HCT116 (cell line): ENCODE measurements around the gene PEAK1. TPM values are rescaled to one million over a fixed set of nuclear protein-coding genes. Genes with fewer than 3 reads are reported as not detected.

ENCODE experiments used
- ATAC-seq: fragments of 200-7000 bp; cut with Tn5 transposase; 2 replicates; pipeline ENCODE4 v1.9.1; 2020; ENCODE audit warnings: mild to moderate bottlenecking, moderate library complexity
- BruUV-seq: library from RNA; stranded (reverse); fragments of 400-500 nt; replicated peaks from 2 replicates; lab custom pipeline; 2021; lab: Mats Ljungman, UMichigan
- CTCF ChIA-PET: fragments of 300-600 bp; sonication (Branson Sonifier 250); formaldehyde crosslinking; loops from one replicate; lab custom pipeline; 2021; ENCODE audit warnings: antibody characterized with exemption; lab: Charles Lee
- POLR2A ChIA-PET: fragments of 300-600, 350-600 bp; sonication (Branson Sonifier 250); formaldehyde crosslinking; loops from one replicate; lab custom pipeline; 2021; ENCODE audit warnings: antibody characterized with exemption; lab: Charles Lee
- RAD21 ChIA-PET, 2 experiments: fragments of 300-600 bp; sonication (Branson Sonifier 250); formaldehyde crosslinking; loops; one replicate each; lab custom pipeline; 2023; ENCODE audit warnings: low total read pairs in 2 of 2; ENCODE audit not compliant: uncharacterized antibody in 2 of 2, unreplicated experiment in 2 of 2, low non-redundant PET in 1 of 2; lab: Charles Lee
- DNase-seq: peaks from one replicate; pipeline ENCODE4 v3.0.0-alpha.2; 2010; ENCODE audit warnings: low read depth, low spot score
- H2AFZ ChIP-seq: fragments of 200-600 bp; shearing (Covaris generic), sonication (generic); 2 replicates; pipeline ENCODE4 v1.6.1; 2017; ENCODE audit warnings: low read depth, mixed run types, mixed read lengths, antibody characterized with exemption, low read length; ENCODE audit not compliant: poor library complexity, severe bottlenecking
- H3K27ac ChIP-seq: 2 replicates; pipeline ENCODE4 v1.5.1; 2012; ENCODE audit warnings: low read depth, low read length
- H3K27me3 ChIP-seq: fragments of 200-600 bp; sonication (generic); 2 replicates; pipeline ENCODE4 v1.6.1; 2016; ENCODE audit warnings: mixed run types, low read length, mixed read lengths; ENCODE audit not compliant: insufficient read depth
- H3K36me3 ChIP-seq, 2 experiments: fragments of 200-500 bp in 1 of 2; fragments of 200-600 bp in 1 of 2; sonication (Bioruptor generic) in 1 of 2; sonication (generic) in 1 of 2; 2 replicates each; pipeline versions ENCODE4 v1.5.1 to v1.6.1; 2014 to 2016; ENCODE audit warnings: low read length in 2 of 2, inconsistent platforms in 1 of 2, mixed read lengths in 1 of 2, mixed run types in 1 of 2; ENCODE audit not compliant: insufficient read depth in 2 of 2, control insufficient read depth in 1 of 2
- H3K4me1 ChIP-seq, 2 experiments: fragments of 200-600 bp in 1 of 2; sonication (generic) in 1 of 2; 2 replicates each; pipeline versions ENCODE4 v1.5.1 to v1.6.1; 2012 to 2017; ENCODE audit warnings: low read length in 2 of 2, inconsistent platforms in 1 of 2, mild to moderate bottlenecking in 1 of 2, mixed read lengths in 1 of 2, mixed run types in 1 of 2, moderate library complexity in 1 of 2; ENCODE audit not compliant: insufficient read depth in 2 of 2, control insufficient read depth in 1 of 2
- H3K4me2 ChIP-seq: fragments of 200-600 bp; sonication (generic); 2 replicates; pipeline ENCODE4 v1.6.1; 2017; ENCODE audit warnings: mixed run types, low read length, mixed read lengths
- H3K4me3 ChIP-seq, 2 experiments: fragments of 200-600 bp in 1 of 2; sonication (generic) in 1 of 2; replicated peaks in 1 of 2; 2 replicates each; pipeline ENCODE4 v1.5.1; 2011 to 2016; ENCODE audit warnings: low read length in 2 of 2, control low read depth in 1 of 2, low read depth in 1 of 2, mild to moderate bottlenecking in 1 of 2, mixed read lengths in 1 of 2, mixed run types in 1 of 2
- H3K79me2 ChIP-seq: fragments of 200-600 bp; sonication (generic); 2 replicates; pipeline ENCODE4 v1.6.1; 2017; ENCODE audit warnings: mild to moderate bottlenecking, mixed run types, low read length, moderate library complexity, mixed read lengths; ENCODE audit not compliant: insufficient read depth
- H3K9ac ChIP-seq: fragments of 200-600 bp; sonication (generic); 2 replicates; pipeline ENCODE4 v1.6.1; 2016; ENCODE audit warnings: low read length, mixed read lengths
- H3K9me2 ChIP-seq: fragments of 200-600 bp; sonication (generic), shearing (Covaris generic); 2 replicates; pipeline ENCODE4 v1.6.1; 2017; ENCODE audit warnings: mixed run types, mild to moderate bottlenecking, moderate library complexity; ENCODE audit not compliant: insufficient read depth
- H3K9me3 ChIP-seq, 2 experiments: fragments of 200-500 bp in 1 of 2; fragments of 200-600 bp in 1 of 2; sonication (Bioruptor generic) in 1 of 2; sonication (generic) in 1 of 2; 2 replicates each; pipeline ENCODE4 v1.6.1; 2014 to 2017; ENCODE audit warnings: low read length in 2 of 2, mixed read lengths in 2 of 2, inconsistent platforms in 1 of 2, low read depth in 1 of 2, mild to moderate bottlenecking in 1 of 2, mixed run types in 1 of 2, moderate library complexity in 1 of 2; ENCODE audit not compliant: control insufficient read depth in 1 of 2, insufficient read depth in 1 of 2
- H4K20me1 ChIP-seq: fragments of 200-600 bp; sonication (generic), shearing (Covaris generic); 2 replicates; pipeline ENCODE4 v1.6.1; 2017; ENCODE audit warnings: mixed run types, mild to moderate bottlenecking, moderate library complexity; ENCODE audit not compliant: insufficient read depth
- CBX3 ChIP-seq: IDR thresholded peaks from 2 replicates; pipeline ENCODE4 v1.6.1; 2012; ENCODE audit warnings: low read depth
- ELF1 ChIP-seq: IDR thresholded peaks from 2 replicates; pipeline ENCODE4 v1.6.1; 2012; ENCODE audit warnings: low read depth, borderline replicate concordance
- EZH2 ChIP-seq: fragments of 200-600 bp; sonication (generic); IDR thresholded peaks from 2 replicates; pipeline ENCODE4 v1.6.1; 2017; ENCODE audit warnings: antibody characterized with exemption, mixed run types
- FOSL1 ChIP-seq: IDR thresholded peaks from 2 replicates; pipeline ENCODE4 v1.6.1; 2012; ENCODE audit warnings: low read depth
- MAX ChIP-seq: IDR thresholded peaks from 2 replicates; pipeline ENCODE4 v1.6.1; 2012
- POLR2A ChIP-seq: IDR thresholded peaks from 2 replicates; pipeline ENCODE4 v1.7.0; 2011; ENCODE audit warnings: borderline replicate concordance; ENCODE audit not compliant: insufficient read depth, insufficient read length; ENCODE audit errors: extremely low read depth
- SIN3A ChIP-seq: IDR thresholded peaks from 2 replicates; pipeline ENCODE4 v1.6.1; 2012; ENCODE audit warnings: low read depth
- SP1 ChIP-seq: IDR thresholded peaks from 2 replicates; pipeline ENCODE4 v1.6.1; 2012; ENCODE audit warnings: low read depth
- SRF ChIP-seq: IDR thresholded peaks from 2 replicates; pipeline ENCODE4 v1.6.1; 2012; ENCODE audit warnings: low read depth
- ZFX ChIP-seq: fragments of 450-650 bp; IDR thresholded peaks from 2 replicates; pipeline ENCODE4 v1.6.1; 2017
- ZNF274 ChIP-seq: fragments of 200-500 bp; sonication (Bioruptor generic); IDR thresholded peaks from 2 replicates; pipeline ENCODE4 v1.6.1; 2014; ENCODE audit warnings: mild to moderate bottlenecking, low read depth, low read length, inconsistent platforms
- intact Hi-C: fragments of 100-400 bp; cut with micrococcal nuclease; formaldehyde crosslinking; loops from 2 replicates; pipeline ENCODE4 v1.10.0; 2022
- total RNA-seq: library from RNA; stranded (reverse); gene quantifications from one replicate; pipeline ENCODE4 v1.2.1, GENCODE V29; 2021; ENCODE audit not compliant: unreplicated experiment
- TF ChIP-seq, protein P1 (sequence below): IDR thresholded peaks from 2 replicates; pipeline ENCODE4 v1.6.1; 2012
- TF ChIP-seq, protein P2 (sequence below): IDR thresholded peaks from 2 replicates; pipeline ENCODE4 v1.6.1; 2011; ENCODE audit warnings: mild to moderate bottlenecking, low read length, moderate library complexity; ENCODE audit not compliant: insufficient replicate concordance; ENCODE audit errors: extremely low read depth

The PEAK1 gene
- total RNA-seq, 1 experiment from 2014 or later = 23.4 TPM

DNA sequence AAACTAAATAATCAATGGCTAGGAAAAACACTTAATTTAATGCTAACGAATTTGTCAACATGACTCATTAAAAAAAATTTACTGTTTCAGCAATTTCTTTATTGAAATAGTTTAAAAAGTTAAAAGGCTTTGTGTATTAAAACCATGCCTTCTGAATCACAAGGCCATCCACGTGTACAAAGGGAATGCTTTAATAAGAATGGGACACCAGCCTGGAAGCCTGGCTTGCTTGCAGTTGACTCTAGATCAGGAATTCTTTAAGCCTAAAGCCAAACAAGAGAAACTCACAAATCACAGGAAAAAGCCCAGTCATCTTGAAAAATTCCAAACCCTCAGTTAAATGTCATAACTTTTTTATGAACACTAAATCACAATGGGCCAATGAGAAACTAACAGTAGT lies 137.6 kb downstream of the PEAK1 start:
- intact Hi-C loops = no loop called here
- Histone ChIP-seq H3K36me3 (no peaks in the 10 kb centered on the region), H3K27ac (no peak overlapping the region), H3K27me3 (no peaks in the 10 kb centered on the region), H3K9me3 (no peaks in the 10 kb centered on the region), H3K9me2 (no peaks in the 10 kb centered on the region), H3K79me2 (no peaks in the 10 kb centered on the region), H3K4me1 (no peaks in the 10 kb centered on the region), H3K9ac (no peak overlapping the region), H2AFZ (no peak overlapping the region), H4K20me1 (no peaks in the 10 kb centered on the region), H3K4me3 (no peak overlapping the region), H3K4me2 (no peak overlapping the region)
- POLR2A ChIA-PET = no interaction called here
- ATAC-seq = no peak
- BruUV-seq = no TSS peak
- RAD21 ChIA-PET = no interaction called here
- CTCF ChIA-PET = no interaction called here
- TF ChIP-seq CBX3 (no peak), SRF (no peak), SIN3A (no peak), POLR2A (no peak), ELF1 (no peak), FOSL1 (no peak), ZNF274 (no peak), SP1 (no peak), MAX (no peak), ZFX (no peak), EZH2 (no peak)
- TF ChIP-seq, protein P1, sequence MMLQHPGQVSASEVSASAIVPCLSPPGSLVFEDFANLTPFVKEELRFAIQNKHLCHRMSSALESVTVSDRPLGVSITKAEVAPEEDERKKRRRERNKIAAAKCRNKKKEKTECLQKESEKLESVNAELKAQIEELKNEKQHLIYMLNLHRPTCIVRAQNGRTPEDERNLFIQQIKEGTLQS = no peak
- TF ChIP-seq, protein P2, sequence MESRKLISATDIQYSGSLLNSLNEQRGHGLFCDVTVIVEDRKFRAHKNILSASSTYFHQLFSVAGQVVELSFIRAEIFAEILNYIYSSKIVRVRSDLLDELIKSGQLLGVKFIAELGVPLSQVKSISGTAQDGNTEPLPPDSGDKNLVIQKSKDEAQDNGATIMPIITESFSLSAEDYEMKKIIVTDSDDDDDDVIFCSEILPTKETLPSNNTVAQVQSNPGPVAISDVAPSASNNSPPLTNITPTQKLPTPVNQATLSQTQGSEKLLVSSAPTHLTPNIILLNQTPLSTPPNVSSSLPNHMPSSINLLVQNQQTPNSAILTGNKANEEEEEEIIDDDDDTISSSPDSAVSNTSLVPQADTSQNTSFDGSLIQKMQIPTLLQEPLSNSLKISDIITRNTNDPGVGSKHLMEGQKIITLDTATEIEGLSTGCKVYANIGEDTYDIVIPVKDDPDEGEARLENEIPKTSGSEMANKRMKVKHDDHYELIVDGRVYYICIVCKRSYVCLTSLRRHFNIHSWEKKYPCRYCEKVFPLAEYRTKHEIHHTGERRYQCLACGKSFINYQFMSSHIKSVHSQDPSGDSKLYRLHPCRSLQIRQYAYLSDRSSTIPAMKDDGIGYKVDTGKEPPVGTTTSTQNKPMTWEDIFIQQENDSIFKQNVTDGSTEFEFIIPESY = no peak
- no peak for DNase-seq
